ENCODE results near the gene KCNH2.

Gene KCNH2

DNA sequence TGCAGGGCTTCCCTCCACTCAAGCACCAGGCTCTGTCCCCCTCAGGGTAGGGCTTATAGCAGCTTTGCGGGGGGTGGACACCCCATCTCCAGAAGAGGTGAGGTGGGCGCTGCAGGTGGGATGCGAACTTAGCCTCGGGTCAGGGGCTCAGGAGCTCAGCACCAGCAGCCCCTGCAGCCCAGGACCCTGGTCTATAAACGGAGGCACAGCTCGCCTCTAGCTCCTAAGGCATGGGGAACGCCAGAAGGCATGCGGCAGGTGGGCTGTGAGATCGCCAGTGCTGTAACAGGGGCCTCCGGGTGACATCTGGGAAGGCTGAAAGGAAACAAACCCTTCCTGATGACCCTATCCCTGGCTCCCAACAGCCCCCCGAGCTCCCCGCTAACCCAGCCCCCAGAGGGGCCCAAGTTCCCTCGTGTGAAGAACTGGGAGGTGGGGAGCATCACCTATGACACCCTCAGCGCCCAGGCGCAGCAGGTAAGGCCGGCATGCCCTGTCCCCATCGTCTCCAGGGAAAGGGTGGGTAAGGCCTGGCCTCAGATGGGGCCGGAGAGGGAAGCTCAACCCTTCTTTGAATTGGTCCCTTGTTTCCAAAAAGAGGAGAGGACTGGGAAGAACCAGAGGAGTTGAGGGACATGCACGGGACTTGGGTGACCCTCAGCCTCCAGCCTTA, 16.9 kb upstream of the KCNH2 start:
- H3K27ac ChIP-seq = no peak overlapping the region
- no peak for TF ChIP-seq ZFX (IDR thresholded peaks at IDR 0.05; ENCODE audit: borderline replicate concordance)
- TF ChIP-seq, protein P1, sequence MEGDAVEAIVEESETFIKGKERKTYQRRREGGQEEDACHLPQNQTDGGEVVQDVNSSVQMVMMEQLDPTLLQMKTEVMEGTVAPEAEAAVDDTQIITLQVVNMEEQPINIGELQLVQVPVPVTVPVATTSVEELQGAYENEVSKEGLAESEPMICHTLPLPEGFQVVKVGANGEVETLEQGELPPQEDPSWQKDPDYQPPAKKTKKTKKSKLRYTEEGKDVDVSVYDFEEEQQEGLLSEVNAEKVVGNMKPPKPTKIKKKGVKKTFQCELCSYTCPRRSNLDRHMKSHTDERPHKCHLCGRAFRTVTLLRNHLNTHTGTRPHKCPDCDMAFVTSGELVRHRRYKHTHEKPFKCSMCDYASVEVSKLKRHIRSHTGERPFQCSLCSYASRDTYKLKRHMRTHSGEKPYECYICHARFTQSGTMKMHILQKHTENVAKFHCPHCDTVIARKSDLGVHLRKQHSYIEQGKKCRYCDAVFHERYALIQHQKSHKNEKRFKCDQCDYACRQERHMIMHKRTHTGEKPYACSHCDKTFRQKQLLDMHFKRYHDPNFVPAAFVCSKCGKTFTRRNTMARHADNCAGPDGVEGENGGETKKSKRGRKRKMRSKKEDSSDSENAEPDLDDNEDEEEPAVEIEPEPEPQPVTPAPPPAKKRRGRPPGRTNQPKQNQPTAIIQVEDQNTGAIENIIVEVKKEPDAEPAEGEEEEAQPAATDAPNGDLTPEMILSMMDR (IDR thresholded peaks at IDR 0.05) = no peak

DNA sequence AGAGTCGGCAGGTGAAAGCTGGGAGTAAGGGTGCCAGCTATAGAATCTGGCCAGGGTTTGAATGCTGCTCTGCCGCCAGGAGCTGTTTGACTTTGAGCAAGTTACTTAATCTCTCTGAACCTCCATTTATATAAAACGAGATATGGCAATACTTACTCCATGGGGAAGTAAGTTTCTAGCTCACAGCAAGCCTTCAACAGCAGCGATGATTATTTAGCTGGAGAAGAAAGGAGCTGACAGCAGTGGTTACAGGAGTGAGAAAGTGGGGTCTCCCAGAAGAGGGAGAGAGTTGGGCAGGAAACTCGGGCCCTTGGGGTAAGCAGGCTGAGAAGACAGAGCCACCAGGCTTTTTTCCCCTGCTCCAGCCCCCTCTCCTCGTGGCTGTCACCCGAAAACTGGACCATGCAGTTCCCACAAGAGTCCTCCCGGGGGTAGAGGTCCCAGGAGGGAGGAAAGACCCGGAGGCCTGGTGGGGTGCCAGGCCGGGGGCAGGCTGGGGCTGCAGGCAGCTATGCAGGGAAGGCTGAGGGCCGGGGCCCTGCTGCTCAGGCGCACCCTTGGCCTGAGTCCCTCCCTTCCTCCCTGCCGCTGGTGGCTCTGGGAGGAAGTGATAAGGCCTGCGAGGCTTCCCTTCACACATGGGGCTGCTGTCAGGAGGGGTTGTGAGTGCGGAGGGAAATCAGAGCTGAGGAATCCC, 16.2 kb upstream of the KCNH2 start:
- H3K27ac ChIP-seq = no peak overlapping the region
- TF ChIP-seq ZFX (IDR thresholded peaks at IDR 0.05; ENCODE audit: borderline replicate concordance) = no peak
- TF ChIP-seq, protein P1 (IDR thresholded peaks at IDR 0.05) = no peak

DNA sequence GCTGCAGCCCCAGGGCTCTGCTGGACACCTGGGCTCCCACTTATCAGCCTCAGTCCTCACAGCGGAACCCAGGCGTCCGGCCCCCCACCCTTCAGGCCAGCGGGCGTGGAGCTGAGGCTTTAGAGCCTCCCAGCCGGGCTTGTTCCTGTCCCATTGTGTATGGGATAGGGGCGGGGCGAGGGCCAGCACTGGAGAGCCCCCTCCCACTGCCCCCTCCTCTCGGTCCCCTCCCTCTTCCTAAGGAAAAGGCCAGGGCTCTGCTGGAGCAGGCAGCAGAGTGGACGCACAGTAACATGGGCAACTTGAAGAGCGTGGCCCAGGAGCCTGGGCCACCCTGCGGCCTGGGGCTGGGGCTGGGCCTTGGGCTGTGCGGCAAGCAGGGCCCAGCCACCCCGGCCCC, 15.4 kb upstream of the KCNH2 start:
- no peak overlapping the region for H3K27ac ChIP-seq
- TF ChIP-seq, protein P1 (IDR thresholded peaks at IDR 0.05) = no peak
- no peak for TF ChIP-seq ZFX (IDR thresholded peaks at IDR 0.05; ENCODE audit: borderline replicate concordance)

DNA sequence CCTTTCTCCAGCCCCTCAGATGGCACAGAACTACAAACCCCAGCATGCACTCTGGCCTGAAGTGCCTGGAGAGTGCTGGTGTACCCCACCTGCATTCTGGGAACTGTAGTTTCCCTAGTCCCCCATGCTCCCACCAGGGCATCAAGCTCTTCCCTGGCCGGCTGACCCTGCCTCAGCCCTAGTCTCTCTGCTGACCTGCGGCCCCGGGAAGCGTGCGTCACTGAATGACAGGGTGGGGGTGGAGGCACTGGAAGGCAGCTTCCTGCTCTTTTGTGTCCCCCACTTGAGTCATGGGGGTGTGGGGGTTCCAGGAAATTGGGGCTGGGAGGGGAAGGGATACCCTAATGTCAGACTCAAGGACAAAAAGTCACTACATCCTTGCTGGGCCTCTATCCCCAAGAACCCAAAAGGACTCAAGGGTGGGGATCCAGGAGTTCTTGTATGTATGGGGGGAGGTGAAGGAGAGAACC, 14.7 kb upstream of the KCNH2 start:
- no peak overlapping the region for H3K27ac ChIP-seq
- TF ChIP-seq, protein P1 (IDR thresholded peaks at IDR 0.05) = no peak
- TF ChIP-seq ZFX (IDR thresholded peaks at IDR 0.05; ENCODE audit: borderline replicate concordance) = no peak

DNA sequence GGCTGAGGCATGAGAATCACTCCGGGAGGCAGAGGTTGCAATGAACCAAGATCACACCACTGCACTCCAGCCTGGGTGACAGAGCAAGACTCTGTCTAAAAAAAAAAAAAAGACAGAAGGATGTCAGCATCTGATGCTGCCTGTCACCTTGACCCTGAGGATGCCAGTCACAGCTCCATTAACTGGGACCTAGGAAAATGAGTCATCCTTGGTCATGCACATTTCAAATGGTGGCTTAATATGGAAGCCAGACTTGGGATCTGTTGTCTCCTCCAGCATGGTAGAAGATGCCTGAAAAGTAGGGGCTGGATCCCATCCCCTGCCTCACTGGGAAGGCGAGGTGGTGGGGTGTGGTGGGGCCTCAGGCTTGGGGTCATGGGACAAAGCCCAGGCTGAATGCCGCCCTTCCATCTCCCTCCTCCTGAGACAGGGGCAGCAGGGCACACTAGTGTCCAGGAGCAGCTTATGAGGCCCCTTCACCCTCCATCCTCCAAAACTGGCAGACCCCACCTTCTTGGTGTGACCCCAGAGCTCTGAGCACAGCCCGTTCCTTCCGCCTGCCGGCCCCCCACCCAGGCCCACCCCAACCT, 14.0 kb upstream of the KCNH2 start:
- no peak for TF ChIP-seq ZFX (IDR thresholded peaks at IDR 0.05; ENCODE audit: borderline replicate concordance)
- TF ChIP-seq, protein P1 (IDR thresholded peaks at IDR 0.05) = no peak
- no peak overlapping the region for H3K27ac ChIP-seq

DNA sequence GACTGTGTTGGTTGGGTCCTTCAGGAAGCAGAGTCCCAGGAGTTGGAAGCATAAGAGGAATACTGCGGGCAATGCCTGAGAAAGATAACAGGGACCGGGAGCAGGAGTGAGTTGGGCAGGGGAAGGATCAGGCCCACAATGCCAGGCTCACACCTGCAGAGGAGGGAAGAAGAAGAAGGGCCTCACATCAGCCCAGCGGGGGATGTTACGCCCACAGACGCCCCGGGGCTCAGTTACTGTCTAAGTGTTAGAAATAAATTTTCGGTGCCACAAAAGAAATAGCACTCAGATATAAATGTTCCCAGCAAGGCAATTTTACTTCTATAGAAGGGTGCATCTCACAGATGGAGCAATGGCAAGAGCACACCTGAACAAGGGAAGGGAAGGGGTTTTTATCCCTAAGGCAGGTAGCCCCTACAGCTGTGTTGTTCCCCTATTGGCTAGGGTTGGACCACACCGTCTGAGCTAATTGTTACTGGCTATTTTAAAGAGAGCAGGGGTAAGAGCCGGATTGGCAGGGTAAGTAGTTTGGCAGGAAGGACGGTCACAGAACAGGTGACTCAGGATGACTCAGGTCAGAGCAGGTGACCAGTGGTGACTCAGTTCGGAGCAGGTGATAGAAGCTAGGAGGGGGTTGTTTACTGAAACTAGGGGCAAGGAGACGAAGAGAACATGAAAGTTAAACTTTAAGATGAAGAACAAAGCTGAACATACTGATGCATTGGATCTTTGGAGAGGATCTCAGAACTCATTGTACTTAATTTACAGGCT, 12.5 kb upstream of the KCNH2 start, which contains the start of gene NOS3:
Gene NOS3 (plus strand): TSS at position 602 of the 771 bp plus-strand sequence. CDS start 2,787 bp downstream, outside the sequence.
- TF ChIP-seq, protein P1 (IDR thresholded peaks at IDR 0.05) = no peak
- TF ChIP-seq ZFX (IDR thresholded peaks at IDR 0.05; ENCODE audit: borderline replicate concordance) = no peak
- H3K27ac ChIP-seq = peak within 1 kb of the TSS; percentile 22
